Esophagus squamous epithelium (tissue), 4 donors: ENCODE results near the gene FOXD2.
A peak's percentile ranks its signal among the peaks of the same experiment; 100 is the strongest.

ENCODE experiments used
- CTCF ChIP-seq, 6 experiments: fragments of 450-650 bp in 4 of 6; fragments of 200-600 bp in 2 of 6; sonication (generic) in 2 of 6; IDR thresholded peaks; one replicate each; pipeline ENCODE4 v1.5.1; 2016 to 2019; ENCODE audit warnings: antibody characterized with exemption in 6 of 6, mild to moderate bottlenecking in 4 of 6, moderate library complexity in 4 of 6
- POLR2A ChIP-seq, 4 donors: fragments of 450-650 bp; IDR thresholded peaks; one replicate each; pipeline ENCODE4 v1.6.1; 2017; ENCODE audit warnings: antibody characterized with exemption in 4 of 4, mild to moderate bottlenecking in 4 of 4, moderate library complexity in 3 of 4

- TF ChIP-seq POLR2A (IDR thresholded peaks at IDR 0.05) (peak in 2 of 4 donors; percentile 16 to 61), CTCF (IDR thresholded peaks at IDR 0.05) (peak; percentile 93 to 98 (median 96))
Observed at GRCh38 chr1:47437447-47438164, at the start of gene FOXD2.
